HK-2 (cell line): ENCODE results near the gene C11orf16.
"Not testable (repeated sequence)": the region's sequence is repeated elsewhere in the genome, so short reads cannot be mapped to it uniquely, and the experiment has no call there.

Source experiments
- DNase-seq: peaks from one replicate; pipeline ENCODE4 v3.0.0-alpha.2; 2018; ENCODE audit not compliant: unreplicated experiment

C11orf16 gene

DNA sequence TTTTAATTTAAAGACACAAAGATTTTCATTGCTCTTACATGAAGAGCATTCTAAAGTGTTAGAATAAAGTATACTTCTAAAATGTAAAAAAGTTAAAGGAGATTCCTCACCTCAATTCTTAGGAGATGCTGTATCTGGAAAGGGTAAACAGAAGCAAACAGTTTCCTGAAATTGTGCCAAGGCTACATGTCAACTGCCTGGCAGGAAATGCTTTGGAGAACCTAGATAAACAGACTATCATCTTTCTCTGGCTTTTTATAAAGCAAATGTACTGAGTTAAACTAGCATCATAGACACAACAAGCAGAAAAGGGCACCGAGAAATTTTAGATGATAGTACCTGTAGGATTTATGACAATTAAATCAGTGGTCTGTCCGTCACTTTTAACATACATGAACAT is 46.4 kb downstream of the C11orf16 start:
- DNase-seq = no peak

DNA sequence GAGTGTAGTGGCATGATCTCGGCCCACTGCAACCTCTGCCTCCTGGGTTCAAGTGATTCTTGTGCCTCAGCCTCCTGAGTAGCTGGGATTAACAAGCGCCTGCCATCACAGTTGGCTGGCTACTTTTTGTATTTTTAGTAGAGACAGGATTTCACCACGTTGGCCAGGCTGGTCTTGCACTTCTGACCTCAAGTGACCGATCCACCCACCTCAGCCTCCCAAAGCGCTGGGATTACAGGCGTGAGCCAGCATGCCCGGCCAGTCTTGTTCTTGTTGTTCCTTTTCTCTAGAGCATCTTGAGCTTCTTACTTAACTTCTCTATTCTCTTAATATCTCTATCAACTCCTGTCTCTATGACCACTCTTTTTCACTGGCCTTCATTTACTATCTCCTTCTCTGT is 51.2 kb downstream of the C11orf16 start:
- DNase-seq = not testable (repeated sequence)

DNA sequence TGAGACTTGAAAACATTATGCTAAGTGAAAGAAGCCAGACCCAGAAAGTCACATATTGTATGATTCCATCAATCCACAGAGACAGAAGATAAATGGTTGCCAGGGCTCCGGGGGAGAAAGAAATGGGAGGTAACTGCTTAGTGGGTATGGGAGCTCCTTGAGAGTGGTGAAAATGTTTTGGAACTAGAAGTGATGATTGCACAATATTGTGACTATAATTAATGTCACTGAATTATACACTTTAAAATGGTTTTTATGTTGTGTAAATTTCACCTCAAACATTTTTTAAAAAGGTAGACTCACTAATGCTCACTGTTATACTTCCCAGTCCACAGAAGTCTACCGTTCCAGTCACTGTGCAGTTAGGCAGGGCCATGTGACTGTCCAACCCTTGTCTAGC is 54.0 kb downstream of the C11orf16 start:
- no peak for DNase-seq

DNA sequence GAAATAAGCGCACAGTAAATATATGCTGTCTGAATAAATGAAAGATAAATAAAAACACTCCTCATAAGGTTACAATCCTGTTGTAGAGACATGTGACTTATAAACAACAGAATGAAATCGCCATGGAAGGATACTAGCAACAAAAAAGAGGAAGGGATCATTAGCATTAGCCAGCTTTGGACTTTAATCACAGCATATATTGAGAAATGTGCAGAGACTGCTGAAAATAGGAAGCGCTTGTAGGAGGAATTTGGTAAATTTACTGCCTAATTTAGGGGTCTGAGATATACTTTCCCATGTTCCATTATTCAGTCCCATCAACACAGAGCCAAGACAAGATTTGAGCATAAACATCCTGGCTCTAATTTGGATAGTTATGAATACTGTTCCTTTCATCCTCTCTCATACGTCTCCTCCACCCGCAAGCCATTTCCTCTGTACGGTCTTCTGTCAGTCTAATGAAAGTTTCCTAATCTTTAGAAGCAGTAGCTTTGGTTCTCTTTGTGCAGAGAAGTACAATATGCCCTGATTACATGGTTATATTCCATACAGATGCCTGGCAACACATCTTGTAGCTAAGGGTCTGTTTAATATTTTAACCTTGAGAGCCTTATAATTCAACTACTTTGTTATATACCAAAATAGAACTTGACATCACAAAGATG is 58.9 kb downstream of the C11orf16 start:
- no peak for DNase-seq

DNA sequence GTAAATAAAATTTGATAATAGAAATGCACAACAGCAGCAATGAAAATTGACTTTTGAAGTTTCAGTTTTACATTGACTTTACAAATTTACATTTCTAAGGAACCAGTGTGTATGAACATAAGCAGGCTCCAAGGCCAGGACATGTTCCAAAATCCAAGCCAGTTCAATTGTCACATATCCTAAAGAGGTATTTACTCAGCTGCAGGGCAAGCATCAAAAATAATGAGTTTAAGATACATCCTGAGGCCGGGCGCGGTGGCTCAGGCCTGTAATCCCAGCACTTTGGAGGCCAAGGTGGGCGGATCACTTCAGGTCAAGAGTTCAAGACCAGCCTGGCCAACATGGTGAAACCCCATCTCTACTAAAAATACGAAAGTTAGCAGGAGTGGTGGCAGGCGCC is 60.8 kb downstream of the C11orf16 start:
- DNase-seq = no peak

DNA sequence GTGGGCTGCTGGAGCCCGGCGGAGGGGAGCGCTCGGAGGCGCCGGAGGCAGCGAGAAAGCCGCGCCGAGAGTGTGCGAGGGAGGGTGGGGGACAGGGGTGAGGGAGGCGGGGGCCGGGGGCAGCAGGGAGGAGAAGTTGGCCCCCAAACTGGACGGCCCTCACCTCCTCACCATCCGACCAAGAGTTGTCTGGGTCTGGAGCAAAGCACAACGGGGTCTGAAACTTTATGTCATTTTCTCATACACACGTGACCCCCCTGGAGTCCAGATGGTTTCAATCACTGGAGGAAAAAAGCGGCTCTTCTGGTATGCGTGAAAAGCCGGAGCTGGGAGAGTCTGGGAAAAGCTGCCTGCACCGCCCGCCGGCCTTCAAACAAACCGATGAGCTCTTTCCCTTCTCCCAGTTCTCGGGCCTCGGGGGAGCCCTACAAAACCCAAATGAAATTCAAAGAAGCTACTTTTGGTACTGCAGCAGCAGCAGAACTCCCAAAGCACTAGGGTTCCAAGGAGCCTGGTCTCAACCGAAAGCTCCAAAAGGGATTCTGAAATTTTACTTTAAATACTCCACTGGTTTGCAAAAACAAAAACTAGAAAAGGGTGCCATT is 61.5 kb downstream of the C11orf16 start:
- peak; percentile 28 for DNase-seq

DNA sequence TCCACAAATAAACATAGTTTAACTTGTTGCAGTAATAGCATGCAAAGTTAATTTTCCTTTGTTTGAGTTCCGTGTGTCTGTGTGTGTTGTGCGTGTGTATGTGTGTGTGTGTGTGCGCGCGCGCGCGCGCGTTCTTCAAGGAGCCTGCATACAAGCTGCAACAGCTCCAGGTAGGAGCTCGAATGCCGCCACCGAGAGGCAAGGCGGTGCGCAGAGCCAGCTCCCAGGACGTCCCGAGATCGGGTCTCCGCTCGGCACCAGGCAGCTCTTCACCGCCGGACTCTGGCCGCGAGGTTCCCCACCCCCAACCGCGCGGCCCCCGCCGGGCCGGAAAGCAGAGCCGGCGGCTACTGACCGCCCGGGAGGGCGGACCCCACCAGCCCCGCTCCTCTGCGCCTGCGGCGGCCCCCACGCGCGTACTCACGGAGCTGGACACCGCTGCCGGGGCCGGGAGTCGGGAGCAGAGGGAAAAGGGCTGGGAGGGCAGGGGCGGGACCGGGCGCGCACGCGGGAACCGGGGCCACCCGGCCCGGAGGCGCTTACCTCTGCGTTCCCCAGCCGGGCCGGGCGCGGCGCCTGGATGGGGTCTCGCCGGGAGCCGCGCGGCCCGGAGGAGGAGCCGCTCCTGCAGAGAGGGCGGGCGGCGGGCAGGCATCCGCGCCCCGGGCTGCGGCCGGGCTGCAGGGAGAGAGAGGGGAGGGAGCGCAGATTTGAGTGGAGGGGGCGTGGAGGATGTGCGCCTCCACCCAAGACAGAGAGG is 62.2 kb downstream of the C11orf16 start:
- DNase-seq = peak; percentile 62
